Left lobe of liver (tissue), 2 donors: ENCODE results near the gene TTC24. TPM values are rescaled to one million over a fixed set of nuclear protein-coding genes. Genes with fewer than 3 reads are reported as not detected.

ENCODE experiments used
- ATAC-seq: fragments of 200-7000 bp; cut with Tn5 transposase; one replicate; pipeline ENCODE4 v1.9.1; 2020; ENCODE audit warnings: mild to moderate bottlenecking, moderate library complexity
- DNase-seq: peaks from one replicate; pipeline ENCODE4 v3.0.0-alpha.2; 2020; ENCODE audit warnings: low spot score
- total RNA-seq: library from RNA; stranded (reverse); gene quantifications from one replicate; pipeline ENCODE4 v1.2.1, GENCODE V29; 2021
- donor health status: DM: no; HTN: no; CAD: no; lungs with moderate emphysema.
- donor health status: DM: no; HTN: yes; CAD: no.

The TTC24 gene
- total RNA-seq, 1 donor from 2014 or later, result not detected

- no peak for ATAC-seq
- DNase-seq, result no peak
Observed at GRCh38 chr1:156553860-156554485, 25.6 kb upstream of the TTC24 start.

DNA sequence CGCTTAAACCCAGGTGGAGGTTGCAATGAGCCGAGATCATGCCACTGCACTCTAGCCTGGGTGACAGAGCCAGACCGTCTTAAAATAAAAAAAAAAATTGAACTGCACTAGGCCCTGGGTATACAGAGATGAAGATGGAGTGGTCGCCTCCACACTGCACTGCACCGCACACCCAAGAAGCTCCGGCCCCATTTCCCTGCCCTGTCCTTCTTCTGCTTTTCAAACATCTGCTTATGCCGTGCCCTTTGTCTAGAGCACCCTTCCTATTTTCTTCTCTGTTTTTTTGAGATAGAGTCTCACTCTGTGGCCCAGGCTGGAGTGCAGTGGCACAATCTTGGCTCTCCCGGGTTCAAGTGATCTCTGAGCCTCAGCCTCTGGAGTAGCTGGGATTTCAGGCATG lies 24.6 kb upstream of the TTC24 start:
- ATAC-seq (no peak), DNase-seq (no peak)

DNA sequence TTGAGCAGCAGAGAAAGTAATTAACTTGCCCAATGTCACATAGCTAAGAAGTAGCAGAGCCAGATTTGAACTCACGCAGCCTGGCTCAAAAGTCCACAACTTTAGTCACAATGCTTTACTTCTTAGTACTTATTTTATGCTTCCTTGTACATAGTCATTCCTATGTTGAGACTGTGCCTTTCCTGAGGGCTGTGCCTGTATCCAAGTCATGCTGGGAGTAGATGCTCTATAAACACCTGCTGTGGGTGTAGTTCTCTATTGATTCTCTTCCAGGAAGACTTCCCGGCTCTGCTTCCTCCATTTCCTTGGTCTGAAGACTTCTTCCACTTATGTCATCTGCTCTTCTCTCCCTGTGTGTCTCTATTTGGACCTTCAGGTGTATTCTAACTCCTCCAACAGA lies 23.8 kb upstream of the TTC24 start:
- DNase-seq, result no peak
- no peak for ATAC-seq

GRCh38 chr1:156556354-156556753 lies 23.2 kb upstream of the TTC24 start:
- no peak for DNase-seq
- ATAC-seq, result no peak

DNA sequence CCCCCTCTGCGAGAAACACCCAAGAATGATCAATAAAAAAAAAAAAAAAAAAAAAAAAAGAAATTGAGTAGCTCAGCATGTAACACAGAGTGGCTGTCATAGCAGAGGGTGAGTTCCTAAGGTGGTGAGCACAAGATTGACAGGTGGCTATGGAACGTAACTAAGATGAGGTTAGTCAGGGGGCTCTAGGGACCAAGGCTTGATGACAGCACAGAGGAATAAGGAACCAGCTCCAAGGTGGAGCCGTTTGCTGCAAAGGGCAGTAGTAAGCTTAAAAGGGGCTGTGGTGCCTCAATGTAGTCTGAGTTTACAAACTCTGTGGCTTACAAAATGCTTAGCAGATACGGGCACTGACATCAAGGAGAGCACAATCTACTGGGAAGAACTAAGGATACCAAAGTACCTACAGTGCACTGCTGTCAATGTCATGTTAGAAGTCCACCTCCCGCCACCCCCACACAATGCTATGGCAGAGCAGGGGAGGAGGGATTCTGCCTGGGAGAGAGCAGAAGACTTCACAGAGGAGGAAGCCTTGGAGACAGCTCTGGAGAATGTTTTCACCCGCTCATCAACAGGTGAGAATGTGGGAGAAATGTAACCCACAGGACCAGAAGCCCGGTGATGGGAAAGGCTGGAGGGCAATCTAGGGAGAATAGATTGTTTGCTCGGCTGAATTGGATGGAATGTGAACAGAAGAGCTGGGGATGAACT lies 20.3 kb upstream of the TTC24 start:
- ATAC-seq (no peak), DNase-seq (no peak)

DNA sequence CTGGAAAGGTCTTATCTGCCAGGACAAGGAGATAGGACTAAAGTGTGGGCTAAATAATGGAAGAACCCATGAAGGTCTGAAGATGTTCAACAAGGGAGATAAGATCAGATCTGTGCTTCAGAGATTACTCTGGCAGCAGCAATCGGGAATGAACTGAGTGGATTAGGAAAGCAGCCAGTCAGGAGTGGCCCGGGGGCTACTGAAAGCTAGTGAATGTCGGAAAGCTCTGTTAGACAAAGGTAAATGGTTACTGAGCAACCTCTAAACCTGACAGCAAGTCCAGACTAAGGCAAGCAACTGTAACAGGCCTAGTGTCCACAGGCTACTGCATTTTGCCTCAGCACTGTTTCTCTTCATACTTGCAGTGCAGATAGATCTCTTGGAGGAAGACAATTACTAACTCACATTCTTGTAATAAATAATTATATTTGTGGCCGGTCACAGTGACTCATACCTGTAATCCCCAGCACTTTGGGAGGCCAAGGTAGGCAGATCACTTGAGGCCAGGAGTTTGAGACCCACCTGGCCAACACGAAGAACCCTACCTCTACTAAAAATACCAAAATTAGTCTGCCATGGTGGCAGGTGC lies 19.6 kb upstream of the TTC24 start:
- DNase-seq, result no peak
- no peak for ATAC-seq

- DNase-seq (no peak), ATAC-seq (no peak)
Observed at GRCh38 chr1:156560585-156561163, 18.8 kb upstream of the TTC24 start.

DNA sequence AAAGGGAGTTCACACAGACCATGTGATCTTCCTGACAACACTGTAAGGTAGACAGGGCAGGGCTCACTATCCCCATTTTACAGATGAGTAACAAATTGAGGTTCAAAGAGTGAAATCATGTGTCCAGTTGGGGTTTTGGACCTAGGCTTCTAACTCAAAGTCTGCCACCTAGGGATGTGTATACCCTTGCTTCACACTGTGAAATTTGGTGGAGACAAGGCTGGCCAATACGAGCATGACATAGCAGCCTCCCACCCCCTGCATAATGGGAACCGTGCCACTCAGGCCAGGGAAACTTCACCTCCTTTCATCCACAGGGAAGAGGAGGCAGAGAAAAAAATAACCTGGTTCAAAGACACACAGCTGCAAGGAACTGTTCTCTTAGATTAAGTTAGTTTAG lies 14.0 kb upstream of the TTC24 start:
- ATAC-seq, result no peak
- DNase-seq, result no peak

DNA sequence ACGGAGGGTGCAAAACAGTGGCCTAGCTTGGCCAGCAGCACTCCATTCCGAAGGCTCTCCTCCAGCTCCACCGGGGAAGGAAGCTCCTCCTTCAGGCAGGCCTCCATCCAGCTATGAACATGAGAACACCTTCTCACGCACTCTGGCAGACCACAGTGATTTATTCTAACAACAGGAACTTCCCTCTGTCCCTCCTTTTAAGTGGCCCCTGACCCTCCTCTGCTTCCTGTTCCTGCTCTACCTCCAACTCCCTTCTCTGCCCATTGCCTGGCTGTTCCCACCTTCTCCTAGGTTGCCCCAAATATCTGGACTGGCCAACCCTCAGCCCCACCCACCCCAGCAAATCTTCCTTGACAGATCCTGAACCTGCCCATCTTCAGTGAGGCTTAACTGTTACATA lies 13.1 kb upstream of the TTC24 start:
- ATAC-seq (no peak), DNase-seq (no peak)

DNA sequence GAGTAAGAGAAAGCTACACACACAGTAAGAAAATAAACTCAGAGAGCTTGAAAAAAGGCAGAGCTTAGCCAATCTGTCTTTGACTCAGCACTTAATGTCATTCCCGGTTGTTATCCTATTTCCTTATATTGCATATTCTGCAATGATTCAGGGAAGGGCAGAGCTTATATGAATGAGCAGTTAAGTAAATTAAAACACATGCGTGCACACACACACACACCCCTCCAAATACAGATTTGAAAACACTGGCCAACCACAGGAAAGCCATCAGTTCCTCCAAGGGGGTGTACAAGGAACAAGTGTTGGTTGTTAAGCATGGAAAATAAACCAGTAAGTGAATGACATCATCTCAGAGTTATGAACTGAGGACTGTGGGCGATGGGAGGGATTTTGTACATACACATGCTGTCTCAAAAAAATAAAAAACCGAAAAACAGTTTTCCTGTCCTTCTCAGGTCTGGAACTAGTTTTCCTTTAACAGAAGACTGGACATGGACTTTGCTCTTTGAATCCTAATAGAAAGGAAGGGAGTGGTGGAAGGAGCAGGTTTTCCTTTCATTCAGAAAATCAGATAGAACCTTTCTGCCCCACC lies 8.2 kb upstream of the TTC24 start:
- ATAC-seq (no peak), DNase-seq (no peak)

DNA sequence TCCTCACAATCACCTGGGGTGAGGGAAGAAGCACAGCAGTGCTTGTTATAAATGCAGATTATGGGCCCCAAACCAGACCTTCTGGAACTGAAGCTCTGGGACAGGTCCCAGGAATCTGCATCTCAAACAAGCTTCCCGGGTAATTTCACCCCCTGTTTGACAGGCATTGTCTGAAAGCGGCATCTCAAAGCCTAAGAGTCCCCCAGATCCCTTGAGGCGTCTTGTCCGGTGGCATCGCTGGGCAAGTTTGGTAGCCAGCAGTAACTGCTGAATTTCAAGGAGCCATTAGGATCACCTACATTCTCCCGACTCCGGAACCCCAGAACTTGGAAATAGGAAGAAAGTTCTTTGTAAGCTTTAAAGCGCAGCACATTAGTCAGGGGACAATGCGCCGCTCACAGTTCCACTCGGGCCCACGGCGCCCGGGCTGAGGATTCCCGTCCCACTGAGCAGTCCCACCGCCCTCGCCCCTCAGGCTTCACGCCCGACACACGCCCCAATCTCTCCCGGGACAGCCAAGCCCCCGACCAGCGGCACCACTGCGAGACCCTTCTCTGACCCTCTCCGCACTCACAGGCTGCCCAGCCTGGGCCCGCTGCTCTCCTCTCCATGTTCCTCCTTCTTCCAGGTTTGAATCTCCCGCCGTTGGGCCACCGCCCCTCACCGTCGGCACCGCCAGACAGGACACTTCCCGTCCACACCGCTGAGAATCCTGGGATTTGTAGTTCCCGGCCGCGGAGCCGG lies 7.4 kb upstream of the TTC24 start, which contains the start of gene IQGAP3:
Gene IQGAP3 (minus strand): TSS at position 647 of the 744 bp plus-strand sequence. CDS start 36 bp downstream, at position 611.
- ATAC-seq, result peak; percentile 99
- DNase-seq, result peak; percentile 87

DNA sequence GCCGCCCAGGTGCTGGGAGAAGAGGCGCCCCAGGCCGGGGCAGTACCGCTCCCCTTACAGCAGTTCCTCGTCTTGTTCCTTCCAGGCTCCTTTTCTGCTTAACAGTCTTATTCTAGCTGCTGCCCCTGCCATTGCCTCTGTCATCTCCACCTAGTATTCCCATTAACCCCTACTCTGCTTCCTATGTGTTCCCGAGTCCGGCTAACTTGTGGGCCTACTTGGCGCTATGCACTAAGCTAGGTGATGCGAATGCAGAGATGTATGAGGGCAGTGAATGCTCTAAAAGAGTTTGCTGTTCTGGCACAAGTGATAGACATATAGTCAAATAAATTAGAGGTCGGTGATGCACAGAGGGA lies 6.9 kb upstream of the TTC24 start:
- ATAC-seq, result no peak
- no peak for DNase-seq

- no peak for DNase-seq
- no peak for ATAC-seq
Observed at GRCh38 chr1:156574039-156574633, 5.4 kb upstream of the TTC24 start.

- ATAC-seq, result no peak
Observed at GRCh38 chr1:156577550-156577949, 2.0 kb upstream of the TTC24 start.

GRCh38 chr1:156578055-156578454 lies 1.5 kb upstream of the TTC24 start:
- no peak for ATAC-seq
- DNase-seq, result no peak

More at GRCh38 chr1:156577550-156577949, 2.0 kb upstream of the TTC24 start:
- no peak for DNase-seq

GRCh38 chr1:156581661-156582387 lies 2.3 kb downstream of the TTC24 start:
- ATAC-seq, result no peak

GRCh38 chr1:156582388-156583017 lies 3.0 kb downstream of the TTC24 start:
- no peak for DNase-seq
- ATAC-seq, result no peak

More at GRCh38 chr1:156581661-156582387, 2.3 kb downstream of the TTC24 start:
- no peak for DNase-seq

- ATAC-seq, result peak; percentile 87
- peak; percentile 59 for DNase-seq
Observed at GRCh38 chr1:156583821-156584622, 4.5 kb downstream of the TTC24 start.
